NCI-H2081 (cell line): ENCODE results near the gene TRMT2A.

Experiments
- DNase-seq, 2 experiments: peaks; one replicate each; lab custom pipeline; 2025; lab: John Stamatoyannopoulos, UW

Gene TRMT2A

GRCh38 chr22:20149257-20150250 lies 32.5 kb upstream of the TRMT2A start:
- DNase-seq, result no peak

GRCh38 chr22:20148414-20148813 lies 31.4 kb upstream of the TRMT2A start:
- no peak for DNase-seq

GRCh38 chr22:20147237-20147988 lies 30.4 kb upstream of the TRMT2A start:
- DNase-seq, result no peak

DNA sequence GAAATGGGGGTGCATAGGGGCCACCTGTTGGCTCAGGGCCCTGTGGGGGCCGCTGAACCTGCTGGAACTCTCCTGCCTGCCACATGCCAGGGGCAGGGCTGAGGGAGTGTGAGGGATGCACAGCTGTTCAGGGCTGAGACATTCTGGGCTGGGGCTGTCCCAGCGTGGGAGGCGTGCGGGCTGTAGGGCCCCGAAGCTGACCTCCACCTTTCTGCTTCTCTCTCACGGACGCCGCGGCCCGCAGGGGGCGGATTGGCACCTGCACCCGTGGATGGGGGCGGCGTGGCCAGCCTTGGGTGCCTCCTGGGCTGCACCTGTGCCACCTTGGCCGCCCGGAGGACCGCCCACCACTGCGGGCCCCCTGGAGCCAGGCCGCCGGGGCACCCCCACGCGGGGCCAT lies 29.8 kb upstream of the TRMT2A start:
- DNase-seq, result no peak

DNA sequence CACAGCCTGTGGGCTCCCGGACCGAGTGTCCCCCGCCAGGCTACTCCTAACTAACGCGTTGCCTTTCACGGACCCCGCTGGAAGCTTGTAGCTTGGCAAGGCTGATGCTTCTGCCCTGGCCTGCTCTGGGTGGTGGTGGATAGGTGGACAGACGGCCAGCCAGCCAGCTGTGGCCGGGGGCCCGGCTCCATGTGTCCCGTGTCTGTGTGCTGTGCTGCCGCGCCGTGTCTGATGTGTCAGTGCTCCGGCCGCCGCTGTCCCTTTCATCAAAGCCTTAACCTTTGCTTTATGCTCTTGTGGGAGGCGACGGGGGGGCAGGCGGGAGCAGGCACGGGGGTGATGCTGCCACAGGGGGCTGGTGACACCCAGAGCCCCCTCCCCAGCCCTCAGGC lies 28.8 kb upstream of the TRMT2A start:
- no peak for DNase-seq

- no peak for DNase-seq
Measured at GRCh38 chr22:20145206-20145831, 28.3 kb upstream of the TRMT2A start.

DNA sequence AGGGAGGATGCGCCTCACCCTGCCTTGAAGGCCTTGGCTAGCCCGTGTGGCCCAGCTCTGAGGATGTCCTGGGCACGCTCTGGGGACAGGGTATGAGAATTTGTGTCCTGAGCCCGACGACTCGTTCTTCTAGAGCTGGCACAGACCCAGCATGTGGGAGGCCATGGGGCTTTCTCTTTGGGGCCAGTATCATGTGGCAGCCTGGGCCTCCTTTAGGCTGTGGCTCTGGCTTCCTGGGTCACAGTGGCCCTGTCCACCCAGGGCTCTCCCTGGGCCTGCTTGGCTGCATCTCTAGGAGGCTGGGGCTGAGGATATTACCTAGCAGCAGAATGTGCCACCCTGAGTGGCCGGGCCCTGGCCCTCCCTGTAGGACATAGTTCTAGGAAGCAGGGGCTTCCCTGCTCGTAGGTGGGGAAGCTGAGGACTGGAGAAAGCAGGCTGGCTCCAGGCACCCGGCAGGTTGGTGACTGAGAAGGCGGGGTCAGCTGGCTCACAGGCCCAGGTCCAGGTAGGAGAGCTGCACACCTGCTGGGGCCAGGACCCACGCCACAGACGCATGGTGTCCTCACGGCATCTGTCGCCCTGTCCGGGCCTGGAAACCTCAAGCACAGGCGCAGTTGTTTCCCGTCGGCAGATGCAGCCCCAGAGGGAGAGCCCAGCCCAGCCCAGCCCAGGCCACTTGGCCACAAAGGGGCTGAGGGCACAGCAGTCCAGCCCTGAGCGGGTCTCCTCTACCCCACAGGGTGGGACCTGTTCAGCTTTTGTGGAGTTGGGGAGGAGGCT lies 27.0 kb upstream of the TRMT2A start:
- no peak for DNase-seq

- no peak for DNase-seq
Measured at GRCh38 chr22:20142711-20143621, 25.9 kb upstream of the TRMT2A start.

GRCh38 chr22:20141186-20142077 lies 24.4 kb upstream of the TRMT2A start:
- DNase-seq, result no peak

GRCh38 chr22:20140521-20140964 lies 23.5 kb upstream of the TRMT2A start:
- no peak for DNase-seq

GRCh38 chr22:20140107-20140445 lies 23.1 kb upstream of the TRMT2A start:
- DNase-seq, result no peak

DNA sequence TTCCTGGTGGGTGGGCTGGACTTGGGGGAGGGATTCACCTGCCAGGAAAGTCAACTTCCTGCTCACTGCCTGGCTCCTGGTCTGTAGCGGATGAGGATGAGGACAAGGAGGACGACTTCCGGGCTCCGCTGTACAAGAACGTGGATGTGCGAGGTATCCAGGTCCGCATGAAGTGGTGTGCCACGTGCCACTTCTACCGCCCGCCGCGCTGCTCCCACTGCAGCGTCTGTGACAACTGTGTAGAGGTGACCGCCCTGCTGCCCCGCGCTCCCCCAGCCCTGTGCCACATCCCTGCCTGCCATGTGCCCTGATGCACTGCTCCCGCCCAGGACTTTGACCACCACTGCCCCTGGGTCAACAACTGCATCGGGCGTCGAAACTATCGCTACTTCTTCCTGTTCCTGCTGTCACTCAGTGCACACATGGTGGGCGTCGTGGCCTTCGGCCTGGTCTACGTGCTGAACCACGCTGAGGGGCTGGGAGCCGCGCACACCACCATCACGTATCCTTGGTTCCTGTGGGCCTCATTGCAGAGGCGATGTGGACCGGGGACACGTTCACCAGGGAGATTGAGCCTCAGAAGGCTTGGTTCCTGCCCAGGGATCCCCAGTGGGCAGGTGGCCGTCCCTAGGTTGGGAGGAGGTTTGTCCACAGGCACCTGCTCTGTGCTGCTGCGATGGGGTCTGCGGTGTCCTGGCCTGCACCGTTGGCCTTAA lies 22.5 kb upstream of the TRMT2A start:
- DNase-seq, result no peak

GRCh38 chr22:20138868-20139267 lies 21.8 kb upstream of the TRMT2A start:
- no peak for DNase-seq

DNA sequence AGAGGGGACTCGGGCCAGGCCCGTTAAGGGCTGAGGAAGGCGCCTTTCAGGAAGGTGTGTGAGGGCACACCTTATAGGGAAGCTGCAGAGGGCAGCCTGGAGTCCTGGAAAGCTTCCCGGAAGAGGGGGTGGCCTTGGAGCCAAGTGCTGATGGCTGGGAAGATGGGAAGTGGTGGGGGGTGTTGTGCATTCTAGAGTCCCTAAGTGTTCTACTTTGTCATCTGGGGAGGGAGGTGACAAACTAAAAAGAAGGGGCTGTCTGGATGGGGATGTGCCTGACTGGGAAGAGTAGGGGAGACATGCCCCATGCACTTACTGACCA lies 21.4 kb upstream of the TRMT2A start:
- DNase-seq, result no peak

DNA sequence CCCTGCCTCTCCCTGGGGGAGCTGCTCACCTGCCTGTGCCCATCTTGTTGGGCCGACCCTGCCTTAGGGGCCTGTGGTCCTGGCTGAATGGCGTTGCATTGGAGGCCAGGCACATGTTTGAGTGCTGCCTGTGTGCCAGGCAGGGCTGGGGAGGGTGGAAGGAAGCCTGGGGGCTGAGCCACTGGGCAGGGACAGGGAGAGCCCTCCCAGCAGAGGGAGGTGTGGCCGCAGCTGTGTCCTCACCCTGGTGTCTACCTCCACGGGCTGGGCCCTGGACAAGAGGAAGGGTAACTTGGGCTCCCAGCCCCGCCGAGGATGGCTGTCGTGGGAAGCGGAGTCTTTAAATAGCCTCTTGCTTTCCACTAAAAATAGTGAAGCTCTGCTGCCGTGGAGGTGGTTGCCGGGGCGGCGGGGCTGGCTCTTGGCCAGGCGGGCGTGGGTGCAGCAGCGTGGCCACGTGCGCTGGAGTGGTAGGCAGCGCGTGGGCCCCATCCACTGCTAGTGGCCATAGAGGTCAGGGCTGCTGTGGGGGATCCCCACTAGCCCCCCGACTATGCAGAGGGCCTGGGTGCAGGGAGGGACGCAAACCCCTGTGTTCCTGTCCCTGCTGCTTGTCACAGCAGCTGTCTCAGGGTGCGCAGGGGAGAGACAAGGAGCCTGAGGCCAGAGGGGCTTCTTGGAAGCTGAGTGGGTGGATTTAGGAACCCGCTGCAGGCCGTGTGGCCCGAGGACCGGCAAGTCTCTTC lies 20.8 kb upstream of the TRMT2A start:
- DNase-seq, result no peak

DNA sequence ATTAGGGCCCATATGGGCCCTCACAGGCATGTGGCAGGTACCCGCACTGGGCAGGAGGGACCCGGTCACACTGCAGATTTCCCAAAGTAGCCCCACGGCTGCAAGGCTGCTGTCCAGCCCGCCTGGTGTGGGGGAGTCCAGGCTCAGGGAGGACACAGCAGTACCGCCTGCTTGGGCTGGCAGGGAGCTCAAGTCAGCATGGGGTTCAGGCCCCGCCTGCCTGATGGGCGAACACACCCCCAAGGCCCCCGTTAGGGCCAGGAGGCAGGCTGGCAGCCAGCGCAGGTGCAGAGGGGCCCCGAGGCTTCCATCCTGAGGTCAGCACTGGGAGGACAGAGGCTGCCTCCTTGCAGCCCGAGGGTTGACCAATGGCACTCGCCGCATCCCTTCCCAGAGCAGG lies 20.1 kb upstream of the TRMT2A start:
- DNase-seq, result no peak

GRCh38 chr22:20136603-20136873 lies 19.5 kb upstream of the TRMT2A start:
- no peak for DNase-seq

GRCh38 chr22:20135806-20136602 lies 19.0 kb upstream of the TRMT2A start:
- no peak for DNase-seq
